K562 (cell line): ENCODE measurements around the gene DNAH17. TPM values are rescaled to one million over a fixed set of nuclear protein-coding genes. Genes with fewer than 3 reads are reported as not detected.

Experiments
- CBX8 ChIP-seq: fragments of 200-600 bp; sonication (generic); IDR thresholded peaks from 2 replicates; pipeline ENCODE4 v1.6.1; 2012; ENCODE audit warnings: borderline replicate concordance, mixed run types, low read depth, mild to moderate bottlenecking, moderate library complexity, mixed read lengths, low read length, control low read depth, inconsistent platforms; ENCODE audit not compliant: poor library complexity, severe bottlenecking; ENCODE audit errors: extremely low read depth
- CCAR2 ChIP-seq: fragments of 200-400 bp; formaldehyde crosslinking; IDR thresholded peaks from 2 replicates; pipeline ENCODE4 v1.6.1; 2017; ENCODE audit warnings: mild to moderate bottlenecking, low read depth, low read length
- CEBPB ChIP-seq: fragments of 450-650 bp; IDR thresholded peaks from 2 replicates; pipeline ENCODE4 v1.6.1; 2016; ENCODE audit warnings: missing genetic modification characterization, missing compliant biosample characterization
- CTBP1 ChIP-seq: fragments of 450-650 bp; IDR thresholded peaks from 2 replicates; pipeline ENCODE4 v1.6.1; 2016; ENCODE audit warnings: borderline replicate concordance
- CXXC5 ChIP-seq: fragments of 250-450 bp; sonication (Bioruptor Pico); IDR thresholded peaks from 2 replicates; pipeline ENCODE4 v1.8.0; 2022; ENCODE audit warnings: inconsistent platforms, mild to moderate bottlenecking, moderate library complexity
- GABPA ChIP-seq: fragments of 200-800 bp; sonication (Bioruptor generic); conservative IDR thresholded peaks from 2 replicates; pipeline ENCODE4 v1.6.1; 2016; ENCODE audit warnings: low read depth, missing genetic modification characterization, missing compliant biosample characterization
- HMG20A ChIP-seq: fragments of 450-650 bp; formaldehyde crosslinking; conservative IDR thresholded peaks from 2 replicates; pipeline ENCODE4 v1.4.0; 2020; ENCODE audit warnings: mild to moderate bottlenecking, mixed read lengths
- JUN ChIP-seq, 2 experiments: sonication (generic) in 1 of 2; formaldehyde crosslinking in 1 of 2; IDR thresholded peaks; 2 replicates each; pipeline versions ENCODE4 v1.6.1 to v1.8.0; 2012 to 2022; ENCODE audit warnings: borderline replicate concordance in 2 of 2, mild to moderate bottlenecking in 2 of 2, improper control_type of control experiment in 1 of 2, low read depth in 1 of 2, low read length in 1 of 2, missing genetic modification reagents in 1 of 2
- MAX ChIP-seq: sonication (generic); formaldehyde crosslinking; IDR thresholded peaks from 2 replicates; pipeline ENCODE4 v1.9.0; 2022; ENCODE audit warnings: mild to moderate bottlenecking, missing genetic modification reagents
- MCM2 ChIP-seq: fragments of 450-650 bp; IDR thresholded peaks from 2 replicates; pipeline ENCODE4 v1.6.1; 2017; ENCODE audit warnings: low read depth, mild to moderate bottlenecking
- MXI1 ChIP-seq: IDR thresholded peaks from 2 replicates; pipeline ENCODE4 v1.6.1; 2011; ENCODE audit warnings: low read depth, mild to moderate bottlenecking, improper control_type of control experiment, low read length
- NCOA1 ChIP-seq: fragments of 450-650 bp; IDR thresholded peaks from 2 replicates; pipeline ENCODE4 v1.6.1; 2016; ENCODE audit warnings: low read depth
- SIX5 ChIP-seq, 2 experiments: IDR thresholded peaks; 2 replicates each; pipeline ENCODE4 v1.6.1; 2011; ENCODE audit warnings: low read length in 2 of 2, borderline replicate concordance in 1 of 2, low read depth in 1 of 2, mild to moderate bottlenecking in 1 of 2, moderate library complexity in 1 of 2; ENCODE audit not compliant: insufficient read depth in 1 of 2
- SMAD4 ChIP-seq: fragments of 250-450 bp; sonication (Bioruptor Pico); conservative IDR thresholded peaks from 2 replicates; pipeline ENCODE4 v1.8.0; 2021; ENCODE audit warnings: inconsistent platforms, mild to moderate bottlenecking, moderate library complexity
- SREBF2 ChIP-seq: sonication (generic); formaldehyde crosslinking; IDR thresholded peaks from 2 replicates; pipeline ENCODE4 v1.4.0; 2020; ENCODE audit warnings: mild to moderate bottlenecking, missing genetic modification reagents
- TEAD4 ChIP-seq, 2 experiments: sonication (generic) in 1 of 2; formaldehyde crosslinking in 1 of 2; IDR thresholded peaks; 2 replicates each; pipeline versions ENCODE4 v1.6.1 to v1.8.0; 2012 to 2022; ENCODE audit warnings: borderline replicate concordance in 1 of 2, inconsistent platforms in 1 of 2, low read length in 1 of 2, mild to moderate bottlenecking in 1 of 2, missing genetic modification reagents in 1 of 2
- TOE1 ChIP-seq, 2 experiments: fragments of 450-650 bp in 1 of 2; sonication (generic) in 1 of 2; formaldehyde crosslinking in 1 of 2; IDR thresholded peaks; 2 replicates each; pipeline versions ENCODE4 v1.7.1 to v1.8.0; 2016 to 2022; ENCODE audit warnings: borderline replicate concordance in 2 of 2, mild to moderate bottlenecking in 2 of 2, antibody characterized with exemption in 1 of 2, inconsistent platforms in 1 of 2, low read depth in 1 of 2, missing genetic modification reagents in 1 of 2, moderate library complexity in 1 of 2
- TRIM28 ChIP-seq: fragments of 450-650 bp; IDR thresholded peaks from 2 replicates; pipeline ENCODE4 v1.6.1; 2017
- ZMIZ1 ChIP-seq, 2 experiments: fragments of 150-350 bp in 1 of 2; IDR thresholded peaks; 2 replicates each; pipeline ENCODE4 v1.6.1; 2012 to 2016; ENCODE audit warnings: low read depth in 2 of 2, low read length in 2 of 2, mild to moderate bottlenecking in 1 of 2, moderate library complexity in 1 of 2
- polyA plus RNA-seq, 8 experiments: library from polyadenylated mRNA; depleted of rRNA in 4 of 8; stranded (reverse) in 5 of 8; unstranded in 3 of 8; fragments of >200 nt; fragmentation: Nextera tagmentation in 2 of 8; fragmentation: Illumina TruSeq in 1 of 8; extraction: Ambion mirVana in 2 of 8; extraction: Trizol in 1 of 8; gene quantifications; 2 replicates each; pipeline versions ENCODE4 v1.2.1 to v1.2.3, GENCODE V29; 2011 to 2014; ENCODE audit warnings: inconsistent platforms in 1 of 8, missing spikeins in 1 of 8
- total RNA-seq, 7 experiments: library from RNA; depleted of rRNA in 6 of 7; stranded (reverse); fragments of >200 nt in 6 of 7; fragmentation: Illumina TruSeq in 2 of 7; extraction: Trizol in 2 of 7; gene quantifications; 2 replicates each; pipeline versions ENCODE4 v1.2.1 to v1.2.3, GENCODE V29; 2011 to 2021; ENCODE audit warnings: low replicate concordance in 1 of 7
- TF ChIP-seq, protein P1 (sequence below): fragments of 250-450 bp; sonication (Bioruptor Pico); IDR thresholded peaks from 2 replicates; pipeline ENCODE4 v1.5.0; 2021
- TF ChIP-seq, protein P2 (sequence below): fragments of 450-650 bp; IDR thresholded peaks from one replicate; pipeline ENCODE4 v1.6.1; 2018; ENCODE audit warnings: mild to moderate bottlenecking, moderate library complexity; ENCODE audit not compliant: partially characterized antibody

DNAH17 gene
- total and polyA plus RNA-seq, 9 of the 15 experiments (the other 6 are each of a cell fraction or from before 2014, with no cell fraction given), result under 0.01 to 0.06 (median 0.03) TPM; not detected in 5

DNA sequence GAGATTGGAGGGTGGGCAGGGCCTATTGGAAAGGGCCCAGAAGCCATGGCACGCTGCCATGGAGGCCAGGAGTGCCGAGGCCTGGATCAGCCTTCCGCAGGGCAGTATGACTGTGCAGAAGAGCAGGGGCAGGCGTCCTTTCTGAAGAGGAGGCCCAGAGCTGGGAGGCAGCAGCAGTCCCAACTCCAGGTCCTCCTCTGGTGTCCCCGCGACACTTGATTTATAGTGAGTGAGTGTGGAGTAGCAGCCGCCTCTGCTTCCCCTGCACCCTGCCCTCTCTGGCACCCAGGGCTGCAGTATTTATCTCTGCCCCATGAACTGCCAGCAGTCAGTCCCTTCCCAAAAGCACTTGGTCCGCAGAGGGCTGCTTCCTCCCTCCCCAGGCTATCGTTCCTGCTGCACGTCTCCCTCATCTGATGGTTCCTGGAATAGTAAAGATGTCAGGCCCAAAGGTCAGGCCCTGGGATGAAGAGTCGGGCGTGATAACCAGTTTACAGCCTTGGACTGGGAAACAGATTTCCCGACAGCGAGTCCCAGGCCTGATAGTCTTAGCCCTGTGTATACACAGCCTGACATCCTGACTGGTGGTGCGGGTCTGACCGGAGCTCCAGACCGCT is 165.8 kb downstream of the DNAH17 start (continued):
- TF ChIP-seq, protein P1, sequence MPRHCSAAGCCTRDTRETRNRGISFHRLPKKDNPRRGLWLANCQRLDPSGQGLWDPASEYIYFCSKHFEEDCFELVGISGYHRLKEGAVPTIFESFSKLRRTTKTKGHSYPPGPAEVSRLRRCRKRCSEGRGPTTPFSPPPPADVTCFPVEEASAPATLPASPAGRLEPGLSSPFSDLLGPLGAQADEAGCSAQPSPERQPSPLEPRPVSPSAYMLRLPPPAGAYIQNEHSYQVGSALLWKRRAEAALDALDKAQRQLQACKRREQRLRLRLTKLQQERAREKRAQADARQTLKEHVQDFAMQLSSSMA, result no peak
- TF ChIP-seq SIX5 (IDR thresholded peaks at IDR 0.05; ENCODE audit: borderline replicate concordance in 1 of 2, insufficient read depth in 1 of 2, low read depth in 1 of 2, low read length in 2 of 2) (no peak), HMG20A (CRISPR knock-in tag) (no peak), ZMIZ1 (IDR thresholded peaks at IDR 0.05; ENCODE audit: low read depth in 2 of 2, low read length in 2 of 2) (no peak), TRIM28 (no peak), CXXC5 (CRISPR knock-in tag) (peak; percentile 84), JUN (IDR thresholded peaks at IDR 0.05; ENCODE audit: borderline replicate concordance, low read depth, low read length) (no peak), JUN (CRISPR knock-in tag; IDR thresholded peaks at IDR 0.05; ENCODE audit: borderline replicate concordance) (no peak), TEAD4 (IDR thresholded peaks at IDR 0.05; ENCODE audit: low read length) (peak; percentile 47; the same call in 1 of the 2 replicates), TEAD4 (CRISPR knock-in tag; IDR thresholded peaks at IDR 0.05; ENCODE audit: borderline replicate concordance) (no peak), MCM2 (no peak), SREBF2 (CRISPR knock-in tag) (no peak), TOE1 (IDR thresholded peaks at IDR 0.05; ENCODE audit: borderline replicate concordance) (no peak), TOE1 (CRISPR knock-in tag; IDR thresholded peaks at IDR 0.05; ENCODE audit: borderline replicate concordance, low read depth) (no peak), MAX (CRISPR knock-in tag) (no peak), CEBPB (tag) (no peak), NCOA1 (no peak), GABPA (tag) (no peak), SMAD4 (CRISPR knock-in tag) (peak; percentile 64; the same call in 1 of the 2 replicates), MXI1 (no peak), CCAR2 (no peak), CBX8 (no peak), CTBP1 (peak; percentile 94)
- TF ChIP-seq, protein P2, sequence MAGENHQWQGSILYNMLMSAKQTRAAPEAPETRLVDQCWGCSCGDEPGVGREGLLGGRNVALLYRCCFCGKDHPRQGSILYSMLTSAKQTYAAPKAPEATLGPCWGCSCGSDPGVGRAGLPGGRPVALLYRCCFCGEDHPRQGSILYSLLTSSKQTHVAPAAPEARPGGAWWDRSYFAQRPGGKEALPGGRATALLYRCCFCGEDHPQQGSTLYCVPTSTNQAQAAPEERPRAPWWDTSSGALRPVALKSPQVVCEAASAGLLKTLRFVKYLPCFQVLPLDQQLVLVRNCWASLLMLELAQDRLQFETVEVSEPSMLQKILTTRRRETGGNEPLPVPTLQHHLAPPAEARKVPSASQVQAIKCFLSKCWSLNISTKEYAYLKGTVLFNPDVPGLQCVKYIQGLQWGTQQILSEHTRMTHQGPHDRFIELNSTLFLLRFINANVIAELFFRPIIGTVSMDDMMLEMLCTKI, result no peak
